MCF 10A (cell line): ENCODE data around the gene EIF4E2. TPM values are rescaled to one million over a fixed set of nuclear protein-coding genes. Genes with fewer than 3 reads are reported as not detected.
"Not testable (repeated sequence)": the region's sequence is repeated elsewhere in the genome, so short reads cannot be mapped to it uniquely, and the experiment has no call there.

ENCODE experiments used
- BruUV-seq: library from RNA; stranded (reverse); fragments of 400-500 nt; replicated peaks from 2 replicates; lab custom pipeline; 2021; lab: Mats Ljungman, UMichigan
- CTCF ChIA-PET: fragments of 300-600 bp; sonication (Branson Sonifier 250); formaldehyde crosslinking; extraction: SDS; loops from one replicate; lab custom pipeline; 2021; ENCODE audit warnings: antibody characterized with exemption, inconsistent platforms; lab: Yijun Ruan, JAX
- POLR2A ChIA-PET: fragments of 300-600, 350-650 bp; sonication (Branson Sonifier 250); formaldehyde crosslinking; extraction: SDS; loops from one replicate; lab custom pipeline; 2020; ENCODE audit warnings: antibody characterized with exemption, inconsistent platforms; lab: Yijun Ruan, JAX
- DNase-seq: peaks from one replicate; pipeline ENCODE4 v3.0.0-alpha.2; 2018; ENCODE audit not compliant: unreplicated experiment
- H3K27ac Mint-ChIP-seq: one replicate; pipeline ENCODE4 v1.8.0; 2022; ENCODE audit warnings: mild to moderate bottlenecking, low read depth, mixed read lengths; ENCODE audit not compliant: unreplicated experiment
- H3K27me3 Mint-ChIP-seq: one replicate; pipeline ENCODE4 v1.8.0; 2022; ENCODE audit warnings: mixed read lengths; ENCODE audit not compliant: insufficient read depth, unreplicated experiment
- H3K36me3 Mint-ChIP-seq: one replicate; pipeline ENCODE4 v1.8.0; 2022; ENCODE audit warnings: mild to moderate bottlenecking, moderate library complexity, mixed read lengths; ENCODE audit not compliant: insufficient read depth, unreplicated experiment
- H3K4me1 Mint-ChIP-seq: one replicate; pipeline ENCODE4 v1.8.0; 2022; ENCODE audit warnings: mixed read lengths; ENCODE audit not compliant: insufficient read depth, unreplicated experiment
- H3K4me3 Mint-ChIP-seq: one replicate; pipeline ENCODE4 v1.8.0; 2022; ENCODE audit warnings: mild to moderate bottlenecking, moderate library complexity, mixed read lengths; ENCODE audit not compliant: unreplicated experiment
- H3K9me3 Mint-ChIP-seq: one replicate; pipeline ENCODE4 v1.8.0; 2022; ENCODE audit warnings: mixed read lengths; ENCODE audit not compliant: unreplicated experiment
- CTCF ChIP-seq: fragments of 200-600 bp; IDR thresholded peaks from one replicate; pipeline ENCODE4 v1.8.0; 2022; ENCODE audit warnings: antibody characterized with exemption, mild to moderate bottlenecking; ENCODE audit not compliant: unreplicated experiment
- intact Hi-C: fragments of 100-400 bp; cut with micrococcal nuclease; formaldehyde crosslinking; loops from 2 replicates; pipeline ENCODE4 v1.14.1; 2022
- total RNA-seq: library from RNA; stranded (reverse); gene quantifications from 2 replicates; pipeline ENCODE4 v1.2.3, GENCODE V29; 2022

Gene EIF4E2
- total RNA-seq, 1 experiment from 2014 or later, result 52.8 TPM

DNA sequence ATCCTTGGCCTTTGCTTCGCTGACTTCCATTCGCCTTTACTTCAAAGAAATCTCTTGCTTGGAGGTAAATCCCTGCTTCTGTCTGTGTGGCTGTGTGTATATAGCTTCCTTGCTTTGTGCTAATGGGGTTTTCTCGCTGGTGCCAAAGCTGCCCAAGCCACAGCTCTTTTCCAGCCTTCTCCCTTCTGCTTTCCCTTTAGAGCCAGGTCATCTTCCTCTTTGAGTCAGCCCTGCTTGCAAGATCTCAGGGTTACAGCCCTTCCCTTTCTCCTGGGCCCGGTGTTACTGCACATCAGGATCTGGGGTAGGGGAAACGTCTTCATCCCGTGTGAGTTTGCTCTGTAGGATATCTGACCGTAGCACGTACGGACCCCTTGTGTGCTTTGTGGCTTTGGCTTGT, 19.1 kb downstream of the EIF4E2 start:
- Mint-ChIP-seq H3K27ac (no peak overlapping the region), H3K9me3 (no peaks in the 10 kb centered on the region), H3K4me3 (no peak overlapping the region), H3K36me3 (peaks cover 68% of the 10 kb centered on the region), H3K4me1 (peaks cover 19% of the 10 kb centered on the region), H3K27me3 (no peaks in the 10 kb centered on the region)
- intact Hi-C loops, result no loop called here
- BruUV-seq, result no TSS peak
- DNase-seq, result no peak
- ChIA-PET POLR2A (interaction anchor here (4.1 to 6.6 kb wide), 2 partner anchors 18 to 22 kb away, joined by 39 to 49 read pairs; partner anchors contain the start of genes EIF4E2 and TIGD1), CTCF (interaction anchor here (0.6 to 1.3 kb wide), 4 partner anchors 10 to 93 kb away, joined by 3 to 4 read pairs (median 3); no protein-coding TSS in a partner anchor)
- TF ChIP-seq CTCF, result no peak

DNA sequence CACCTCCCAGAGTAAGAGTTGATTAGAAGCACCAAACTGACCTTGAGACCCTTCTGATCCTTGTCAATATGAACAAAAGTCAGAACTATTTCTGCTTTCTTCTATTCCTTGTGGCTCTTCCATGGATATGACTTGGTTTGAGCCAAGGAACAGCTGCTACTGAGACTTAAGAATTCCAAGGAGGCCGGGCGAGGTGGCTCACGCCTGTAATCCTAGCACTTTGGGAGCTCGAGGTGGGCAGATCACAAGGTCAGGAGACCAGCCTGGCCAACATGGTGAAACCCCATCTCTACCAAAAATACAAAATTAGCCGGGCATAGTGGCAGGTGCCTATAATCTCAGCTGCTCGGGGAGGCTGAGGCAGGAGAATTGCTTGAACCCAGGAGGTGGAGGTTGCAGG, 20.0 kb downstream of the EIF4E2 start:
- Mint-ChIP-seq H3K4me1 (peaks cover 19% of the 10 kb centered on the region), H3K36me3 (peaks cover 66% of the 10 kb centered on the region)
- not testable (repeated sequence) for BruUV-seq, DNase-seq, H3K27me3 Mint-ChIP-seq, H3K27ac Mint-ChIP-seq, H3K4me3 Mint-ChIP-seq, H3K9me3 Mint-ChIP-seq
- POLR2A ChIA-PET, result interaction anchor here (1.0 to 6.6 kb wide), 2 partner anchors 20 to 21 kb away, joined by 3 to 49 read pairs; partner anchors contain the start of genes EIF4E2 and TIGD1
- CTCF ChIA-PET, result interaction anchor here (1.3 kb wide), 1 partner anchor 8 kb away, joined by 4 read pairs; no protein-coding TSS in a partner anchor
- intact Hi-C loops, result loop anchor here (2.0 kb wide), 1 partner anchor 18 kb away; no protein-coding TSS in a partner anchor

GRCh38 chr2:232571026-232571474, 20.6 kb downstream of the EIF4E2 start:
- Mint-ChIP-seq H3K36me3 (peaks cover 60% of the 10 kb centered on the region), H3K9me3 (no peaks in the 10 kb centered on the region), H3K4me1 (peaks cover 19% of the 10 kb centered on the region), H3K27me3 (no peaks in the 10 kb centered on the region), H3K4me3 (no peak overlapping the region), H3K27ac (no peak overlapping the region)
- DNase-seq, result peak; percentile 62
- intact Hi-C loops, result loop anchor here (2.0 kb wide), 1 partner anchor 18 kb away; no protein-coding TSS in a partner anchor
- ChIA-PET POLR2A (interaction anchor here (1.0 to 6.6 kb wide), 2 partner anchors 20 kb away, joined by 3 to 49 read pairs; partner anchors contain the start of genes EIF4E2 and TIGD1), CTCF (interaction anchor here (1.3 kb wide), 1 partner anchor 8 kb away, joined by 4 read pairs; no protein-coding TSS in a partner anchor)
- BruUV-seq, result no TSS peak
- TF ChIP-seq CTCF, result no peak

DNA sequence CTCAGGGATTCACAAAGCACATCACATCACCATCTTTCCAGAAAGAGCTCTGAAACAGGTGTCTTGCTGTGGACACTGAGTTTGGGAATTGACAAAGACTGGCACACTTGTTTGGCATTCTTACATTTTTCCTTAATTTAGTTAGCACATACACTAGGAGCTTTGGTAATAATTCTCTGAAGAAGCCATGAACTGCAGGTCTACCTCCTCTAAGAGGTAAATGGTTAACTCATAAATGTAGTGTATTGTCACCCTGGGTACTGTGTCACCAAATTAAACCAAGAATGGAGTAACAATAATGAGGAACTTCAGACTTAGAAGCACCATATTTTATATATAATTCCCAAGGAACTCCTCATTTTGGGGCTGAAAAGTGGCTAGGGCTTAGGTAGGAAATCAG, 22.6 kb downstream of the EIF4E2 start:
- Mint-ChIP-seq H3K36me3 (peaks cover 58% of the 10 kb centered on the region), H3K4me1 (peaks cover 10% of the 10 kb centered on the region), H3K4me3 (no peak overlapping the region), H3K9me3 (no peaks in the 10 kb centered on the region), H3K27me3 (no peaks in the 10 kb centered on the region), H3K27ac (no peak overlapping the region)
- intact Hi-C loops, result no loop called here
- DNase-seq, result no peak
- no peak for TF ChIP-seq CTCF
- ChIA-PET CTCF (interaction anchor here (0.9 kb wide), 1 partner anchor 20 kb away, joined by 5 read pairs; no protein-coding TSS in a partner anchor), POLR2A (interaction anchor here (1.1 to 6.6 kb wide), 3 partner anchors 11 to 22 kb away, joined by 3 to 49 read pairs (median 5); no protein-coding TSS in a partner anchor)
- no TSS peak for BruUV-seq
